Parathyroid adenoma (tissue), 2 donors: ENCODE data around the gene BCKDHB.

Experiments
- H2AFZ ChIP-seq: fragments of 300-600 bp; sonication (generic); one replicate; pipeline ENCODE4 v1.7.0; 2017; ENCODE audit warnings: antibody characterized with exemption, mild to moderate bottlenecking
- H3K27ac ChIP-seq: fragments of 300-600 bp; sonication (generic); one replicate; pipeline ENCODE4 v1.7.0; 2017
- H3K27me3 ChIP-seq: fragments of 300-600 bp; sonication (generic); one replicate; pipeline ENCODE4 v1.7.0; 2017; ENCODE audit warnings: low read length; ENCODE audit not compliant: control insufficient read depth, insufficient read depth
- H3K36me3 ChIP-seq: fragments of 300-600 bp; sonication (generic); one replicate; pipeline ENCODE4 v1.7.0; 2017; ENCODE audit warnings: low read length; ENCODE audit not compliant: control insufficient read depth, insufficient read depth
- H3K4me1 ChIP-seq: fragments of 300-600 bp; sonication (generic); one replicate; pipeline ENCODE4 v1.7.0; 2017; ENCODE audit warnings: control low read depth
- H3K4me2 ChIP-seq: fragments of 300-600 bp; sonication (generic); one replicate; pipeline ENCODE4 v1.7.0; 2017; ENCODE audit warnings: low read length
- H3K4me3 ChIP-seq: fragments of 300-600 bp; sonication (generic); one replicate; pipeline ENCODE4 v1.7.0; 2017; ENCODE audit warnings: low read depth, low read length
- H3K79me2 ChIP-seq: fragments of 300-600 bp; sonication (generic); one replicate; pipeline ENCODE4 v1.7.0; 2017; ENCODE audit warnings: control low read depth
- H3K9ac ChIP-seq: fragments of 300-600 bp; sonication (generic); one replicate; pipeline ENCODE4 v1.7.0; 2017; ENCODE audit warnings: mild to moderate bottlenecking
- H3K9me3 ChIP-seq: fragments of 300-600 bp; sonication (generic); one replicate; pipeline ENCODE4 v1.7.0; 2017; ENCODE audit warnings: low read length; ENCODE audit not compliant: control insufficient read depth
- TF ChIP-seq, protein P1 (sequence below): fragments of 300-600 bp; sonication (generic); IDR thresholded peaks from one replicate; pipeline ENCODE4 v1.7.0; 2017; ENCODE audit warnings: antibody characterized with exemption, mild to moderate bottlenecking
- donor health status: primary hyperparathyroidism.

Gene BCKDHB

DNA sequence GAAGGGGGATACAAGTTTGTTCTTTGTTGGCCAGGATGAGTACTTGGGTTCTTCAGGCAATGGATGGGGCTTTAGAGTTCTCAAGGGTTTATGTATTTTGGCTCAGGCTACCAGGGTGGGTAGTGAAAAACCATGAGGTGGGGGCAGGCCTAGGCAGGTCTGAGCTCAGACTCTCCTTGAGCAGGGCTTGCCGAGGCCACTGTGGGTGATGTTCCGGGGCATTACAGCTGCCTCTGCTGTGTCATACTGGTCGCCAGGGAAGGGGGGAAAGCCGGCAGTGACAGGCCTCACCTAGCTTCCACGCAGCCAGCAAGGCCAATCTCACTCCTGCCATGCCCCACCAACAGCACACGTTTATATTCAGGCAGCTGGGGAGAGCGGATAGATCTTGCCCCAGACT is 79.6 kb downstream of the BCKDHB start:
- no peak overlapping the region for H3K9ac ChIP-seq
- TF ChIP-seq, protein P1, sequence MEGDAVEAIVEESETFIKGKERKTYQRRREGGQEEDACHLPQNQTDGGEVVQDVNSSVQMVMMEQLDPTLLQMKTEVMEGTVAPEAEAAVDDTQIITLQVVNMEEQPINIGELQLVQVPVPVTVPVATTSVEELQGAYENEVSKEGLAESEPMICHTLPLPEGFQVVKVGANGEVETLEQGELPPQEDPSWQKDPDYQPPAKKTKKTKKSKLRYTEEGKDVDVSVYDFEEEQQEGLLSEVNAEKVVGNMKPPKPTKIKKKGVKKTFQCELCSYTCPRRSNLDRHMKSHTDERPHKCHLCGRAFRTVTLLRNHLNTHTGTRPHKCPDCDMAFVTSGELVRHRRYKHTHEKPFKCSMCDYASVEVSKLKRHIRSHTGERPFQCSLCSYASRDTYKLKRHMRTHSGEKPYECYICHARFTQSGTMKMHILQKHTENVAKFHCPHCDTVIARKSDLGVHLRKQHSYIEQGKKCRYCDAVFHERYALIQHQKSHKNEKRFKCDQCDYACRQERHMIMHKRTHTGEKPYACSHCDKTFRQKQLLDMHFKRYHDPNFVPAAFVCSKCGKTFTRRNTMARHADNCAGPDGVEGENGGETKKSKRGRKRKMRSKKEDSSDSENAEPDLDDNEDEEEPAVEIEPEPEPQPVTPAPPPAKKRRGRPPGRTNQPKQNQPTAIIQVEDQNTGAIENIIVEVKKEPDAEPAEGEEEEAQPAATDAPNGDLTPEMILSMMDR: no peak
- H3K27ac ChIP-seq: no peak overlapping the region
- H3K79me2 ChIP-seq: no peaks in the 10 kb centered on the region
- H3K4me1 ChIP-seq: no peaks in the 10 kb centered on the region
- H3K9me3 ChIP-seq: no peaks in the 10 kb centered on the region
- no peaks in the 10 kb centered on the region for H3K36me3 ChIP-seq
- H3K27me3 ChIP-seq: no peaks in the 10 kb centered on the region
- H3K4me3 ChIP-seq: no peak overlapping the region
- H2AFZ ChIP-seq: no peak overlapping the region
- no peak overlapping the region for H3K4me2 ChIP-seq

DNA sequence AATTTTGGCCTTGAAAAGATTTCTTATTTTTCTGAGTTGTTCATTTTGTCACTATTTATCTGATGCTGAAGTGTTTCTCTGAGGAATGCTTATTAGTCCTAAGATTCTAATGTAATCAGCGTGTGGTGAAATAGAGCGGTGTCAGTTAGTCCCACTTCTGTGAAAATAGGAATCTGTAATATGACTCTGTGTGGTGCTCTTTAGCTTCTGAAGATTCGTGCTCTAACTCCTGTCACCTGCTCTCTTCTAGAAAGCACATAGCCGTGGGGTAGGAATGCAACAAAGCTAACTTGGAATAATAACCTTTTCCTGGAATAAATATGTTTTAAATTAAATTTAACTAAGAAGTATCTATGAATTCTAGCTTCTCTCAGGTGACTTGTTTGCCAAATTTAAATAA is 90.4 kb downstream of the BCKDHB start:
- TF ChIP-seq, protein P1: no peak
- no peak overlapping the region for H3K4me2 ChIP-seq
- no peaks in the 10 kb centered on the region for H3K36me3 ChIP-seq
- no peaks in the 10 kb centered on the region for H3K9me3 ChIP-seq
- H2AFZ ChIP-seq: no peak overlapping the region
- no peak overlapping the region for H3K9ac ChIP-seq
- no peaks in the 10 kb centered on the region for H3K79me2 ChIP-seq
- no peak overlapping the region for H3K4me3 ChIP-seq
- H3K27me3 ChIP-seq: no peaks in the 10 kb centered on the region
- H3K27ac ChIP-seq: no peak overlapping the region
- no peaks in the 10 kb centered on the region for H3K4me1 ChIP-seq

DNA sequence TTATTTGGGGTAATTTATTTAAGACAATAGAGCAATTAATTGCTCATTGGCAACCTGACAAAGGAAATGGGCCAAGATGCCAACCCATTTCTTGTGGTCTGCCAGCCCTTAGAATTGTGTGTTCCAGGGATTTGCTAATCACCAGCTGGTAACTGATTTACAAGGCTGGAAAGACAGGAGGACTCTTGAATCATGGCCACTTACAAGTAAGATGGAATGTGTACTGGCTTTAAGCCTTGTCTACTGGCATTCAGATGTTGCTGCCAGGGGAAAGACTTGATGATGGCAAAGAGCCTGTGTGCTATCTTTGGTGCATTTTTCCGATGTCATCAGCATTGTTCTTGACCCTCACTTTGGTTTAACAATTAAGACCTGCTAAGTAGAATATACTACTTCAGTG is 91.0 kb downstream of the BCKDHB start:
- no peaks in the 10 kb centered on the region for H3K79me2 ChIP-seq
- H3K9ac ChIP-seq: no peak overlapping the region

DNA sequence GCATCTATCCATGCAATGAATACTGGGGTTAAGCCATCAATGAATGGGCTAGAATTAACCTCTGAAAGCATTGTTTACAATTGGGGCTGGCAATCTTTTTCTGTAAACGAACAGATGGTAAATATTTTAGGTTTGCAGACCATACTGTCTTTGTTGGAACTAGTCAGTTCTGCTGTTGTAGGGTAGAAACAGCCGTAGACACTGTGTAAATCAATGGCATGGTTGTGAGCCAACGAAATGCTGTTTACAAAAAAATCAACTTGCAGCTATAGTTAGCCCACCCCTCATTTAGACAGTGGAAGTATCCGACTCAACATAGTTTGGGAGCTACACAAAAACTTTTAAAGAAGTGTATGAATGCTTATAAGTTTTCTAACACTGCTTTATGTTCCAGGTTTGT is 91.5 kb downstream of the BCKDHB start:
- TF ChIP-seq, protein P1: no peak
- Histone ChIP-seq H3K9me3 (no peaks in the 10 kb centered on the region), H3K79me2 (no peaks in the 10 kb centered on the region), H3K27me3 (no peaks in the 10 kb centered on the region), H3K4me3 (no peak overlapping the region), H3K36me3 (no peaks in the 10 kb centered on the region), H3K27ac (no peak overlapping the region), H3K4me1 (no peaks in the 10 kb centered on the region), H3K4me2 (no peak overlapping the region), H3K9ac (no peak overlapping the region), H2AFZ (no peak overlapping the region)

More for the DNA sequence above, 91.0 kb downstream of the BCKDHB start:
- no peaks in the 10 kb centered on the region for H3K9me3 ChIP-seq
- TF ChIP-seq, protein P1: no peak
- H3K4me1 ChIP-seq: no peaks in the 10 kb centered on the region
- H2AFZ ChIP-seq: no peak overlapping the region
- H3K27ac ChIP-seq: no peak overlapping the region
- no peaks in the 10 kb centered on the region for H3K27me3 ChIP-seq
- no peak overlapping the region for H3K4me2 ChIP-seq
- no peak overlapping the region for H3K4me3 ChIP-seq
- H3K36me3 ChIP-seq: no peaks in the 10 kb centered on the region

DNA sequence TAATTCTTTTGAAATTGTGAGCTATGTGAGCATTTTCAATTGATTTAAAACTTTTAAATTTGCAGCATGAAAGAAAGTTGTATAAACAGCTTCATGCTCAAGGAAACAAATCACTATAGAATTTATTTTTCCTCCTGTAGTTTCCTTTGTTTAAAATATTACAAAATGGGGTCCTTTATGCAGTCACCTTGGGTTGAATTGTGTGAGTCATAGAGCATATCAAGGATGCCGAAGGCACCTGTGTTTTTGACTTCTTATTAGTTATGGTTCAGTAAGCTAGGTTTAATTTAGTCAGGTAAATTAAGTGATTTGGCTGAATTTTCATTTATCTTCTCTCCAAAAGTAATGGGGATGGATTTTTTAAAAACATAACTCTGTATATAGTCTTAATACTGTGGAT is 96.8 kb downstream of the BCKDHB start:
- Histone ChIP-seq H3K27me3 (no peaks in the 10 kb centered on the region), H3K27ac (no peak overlapping the region), H3K4me3 (no peak overlapping the region), H3K79me2 (no peaks in the 10 kb centered on the region), H3K9me3 (no peaks in the 10 kb centered on the region), H3K9ac (no peak overlapping the region), H2AFZ (no peak overlapping the region), H3K4me1 (no peaks in the 10 kb centered on the region), H3K4me2 (no peak overlapping the region), H3K36me3 (no peaks in the 10 kb centered on the region)
- TF ChIP-seq, protein P1: no peak
